Epithelial cell of esophagus (primary cell): ENCODE measurements around the gene PTPRM.
A peak's percentile ranks its signal among the peaks of the same experiment; 100 is the strongest.

Experiments
- DNase-seq: peaks from one replicate; pipeline ENCODE4 v3.0.0; 2010; ENCODE audit warnings: low read depth
- H3K4me3 ChIP-seq: 2 replicates; pipeline ENCODE4 v1.5.1; 2011; ENCODE audit warnings: mild to moderate bottlenecking, low read length, control low read depth
- TF ChIP-seq, protein P1 (sequence below): IDR thresholded peaks from 2 replicates; pipeline ENCODE4 v1.5.1; 2011; ENCODE audit warnings: low read depth, mild to moderate bottlenecking, low read length, control low read depth, inconsistent platforms; ENCODE audit not compliant: insufficient read depth; ENCODE audit errors: missing control alignments

Gene PTPRM

DNA sequence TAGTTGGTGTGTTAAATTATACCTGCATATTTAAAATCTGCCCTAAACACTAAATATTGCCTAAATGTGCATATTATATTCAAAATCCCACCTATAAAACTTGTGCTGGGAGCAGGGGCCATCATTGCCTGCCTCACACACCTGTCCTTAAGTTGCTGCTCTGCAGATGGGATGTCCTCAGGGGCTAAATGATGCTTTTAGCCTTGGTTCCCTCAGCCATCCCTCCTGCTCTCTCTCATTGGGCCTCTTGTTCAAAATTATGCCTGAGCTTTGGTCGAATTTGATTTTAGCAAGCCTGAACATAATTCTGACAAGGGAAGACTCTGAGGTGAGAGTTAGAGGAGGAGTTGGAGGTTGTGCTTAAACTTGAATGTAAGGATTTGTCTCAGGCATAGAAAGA lies 723.8 kb downstream of the PTPRM start:
- TF ChIP-seq, protein P1, sequence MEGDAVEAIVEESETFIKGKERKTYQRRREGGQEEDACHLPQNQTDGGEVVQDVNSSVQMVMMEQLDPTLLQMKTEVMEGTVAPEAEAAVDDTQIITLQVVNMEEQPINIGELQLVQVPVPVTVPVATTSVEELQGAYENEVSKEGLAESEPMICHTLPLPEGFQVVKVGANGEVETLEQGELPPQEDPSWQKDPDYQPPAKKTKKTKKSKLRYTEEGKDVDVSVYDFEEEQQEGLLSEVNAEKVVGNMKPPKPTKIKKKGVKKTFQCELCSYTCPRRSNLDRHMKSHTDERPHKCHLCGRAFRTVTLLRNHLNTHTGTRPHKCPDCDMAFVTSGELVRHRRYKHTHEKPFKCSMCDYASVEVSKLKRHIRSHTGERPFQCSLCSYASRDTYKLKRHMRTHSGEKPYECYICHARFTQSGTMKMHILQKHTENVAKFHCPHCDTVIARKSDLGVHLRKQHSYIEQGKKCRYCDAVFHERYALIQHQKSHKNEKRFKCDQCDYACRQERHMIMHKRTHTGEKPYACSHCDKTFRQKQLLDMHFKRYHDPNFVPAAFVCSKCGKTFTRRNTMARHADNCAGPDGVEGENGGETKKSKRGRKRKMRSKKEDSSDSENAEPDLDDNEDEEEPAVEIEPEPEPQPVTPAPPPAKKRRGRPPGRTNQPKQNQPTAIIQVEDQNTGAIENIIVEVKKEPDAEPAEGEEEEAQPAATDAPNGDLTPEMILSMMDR = no peak
- no peak for DNase-seq
- no peak overlapping the region for H3K4me3 ChIP-seq

- H3K4me3 ChIP-seq = no peak overlapping the region
- no peak for DNase-seq
- TF ChIP-seq, protein P1 = no peak
These were observed 726.1 kb downstream of the PTPRM start for GRCh38 chr18:8293184-8293583.

- H3K4me3 ChIP-seq = no peak overlapping the region
- no peak for DNase-seq
- TF ChIP-seq, protein P1 = no peak
These were observed 729.9 kb downstream of the PTPRM start for GRCh38 chr18:8296886-8297616.

- no peak for DNase-seq
- TF ChIP-seq, protein P1 = no peak
- H3K4me3 ChIP-seq = no peak overlapping the region
These were observed 731.1 kb downstream of the PTPRM start for GRCh38 chr18:8298186-8298585.

DNA sequence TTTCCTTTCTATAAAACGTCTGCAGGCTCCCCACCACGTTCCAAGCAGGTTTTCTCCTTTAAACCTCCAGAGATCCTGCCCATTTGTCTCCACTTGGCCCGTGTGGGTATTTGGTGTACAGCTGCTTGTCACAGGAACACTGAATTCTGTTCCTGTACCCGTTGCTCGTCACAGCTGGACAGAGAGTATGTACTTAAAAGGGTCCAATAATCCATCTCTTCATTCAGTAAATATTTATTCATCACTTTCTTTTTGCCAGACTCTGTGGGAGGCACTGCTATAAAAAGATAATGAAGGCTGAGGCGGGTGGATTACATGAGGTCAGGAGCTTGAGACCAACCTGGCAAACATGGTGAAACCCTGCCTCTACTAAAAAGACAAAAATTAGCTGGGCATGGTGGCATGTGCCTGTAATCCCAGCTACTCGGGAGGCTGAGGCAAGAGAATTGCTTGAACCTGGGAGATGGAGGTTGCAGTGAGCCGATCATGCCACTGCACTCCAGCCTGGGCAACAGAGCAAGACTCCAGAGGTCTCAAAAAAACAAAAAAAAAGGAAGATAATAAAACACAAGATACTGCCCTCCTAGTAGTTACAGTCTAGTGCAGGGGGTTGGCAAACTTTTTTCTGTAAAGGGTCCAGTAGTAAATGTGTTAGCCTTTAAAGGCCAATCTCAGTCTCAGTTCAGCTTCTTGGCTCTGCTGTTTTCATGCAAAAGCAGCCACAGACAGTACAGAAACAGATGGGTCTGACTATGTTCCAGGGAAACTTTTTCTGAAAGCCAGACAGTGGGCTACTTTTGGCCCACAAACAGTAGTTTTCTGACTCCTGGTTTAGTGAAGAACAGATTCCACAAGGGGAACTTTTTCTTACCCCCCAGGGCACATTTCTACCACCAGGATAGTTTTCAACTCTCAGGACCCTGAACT lies 732.2 kb downstream of the PTPRM start:
- DNase-seq = no peak
- H3K4me3 ChIP-seq = no peak overlapping the region
- TF ChIP-seq, protein P1 = no peak

GRCh38 chr18:8300751-8301410 lies 733.8 kb downstream of the PTPRM start:
- DNase-seq = peak; percentile 17
- no peak overlapping the region for H3K4me3 ChIP-seq
- TF ChIP-seq, protein P1 = no peak
